Measurements from ENCODE around the gene PARN. TPM values are rescaled to one million over a fixed set of nuclear protein-coding genes. Genes with fewer than 3 reads are reported as not detected.

PARN gene
- total and polyA plus RNA-seq, 2 experiments from 2014 or later: 32.5 to 61.3 TPM

- TF ChIP-seq ZNF462 (CRISPR knock-in tag; IDR thresholded peaks at IDR 0.05) (no peak), CTCF (conservative IDR thresholded peaks at IDR 0.05; ENCODE audit: low read depth in 2 of 2) (no peak), CREB1 (CRISPR knock-in tag; IDR thresholded peaks at IDR 0.05; ENCODE audit: low read depth) (no peak), EZH2 (IDR thresholded peaks at IDR 0.05; ENCODE audit: low read depth, unreplicated experiment) (no peak), POLR2AphosphoS5 (IDR thresholded peaks at IDR 0.05; ENCODE audit: low read depth) (no peak), ZNF331 (CRISPR knock-in tag; IDR thresholded peaks at IDR 0.05; ENCODE audit: low read depth) (no peak), ETS1 (IDR thresholded peaks at IDR 0.05) (no peak), STAT1 (IDR thresholded peaks at IDR 0.05; ENCODE audit: unreplicated experiment) (no peak), NANOG (IDR thresholded peaks at IDR 0.05; ENCODE audit: borderline replicate concordance) (no peak)
Measured at GRCh38 chr16:14456793-14457481, 173.1 kb downstream of the PARN start (continued).

Data from GM23338 (cell line).